Esophagus muscularis mucosa (tissue), 4 donors: ENCODE measurements around the gene SLC6A11.

Experiments used
- EP300 ChIP-seq: sonication (generic); formaldehyde crosslinking; IDR thresholded peaks from one replicate; pipeline ENCODE4 v1.6.1; 2017; ENCODE audit warnings: antibody characterized with exemption
- POLR2A ChIP-seq: fragments of 450-650 bp; IDR thresholded peaks from one replicate; pipeline ENCODE4 v1.6.1; 2017; ENCODE audit warnings: antibody characterized with exemption, moderate library complexity, mild to moderate bottlenecking, low read depth
- POLR2AphosphoS5 ChIP-seq, 2 donors: sonication (generic); formaldehyde crosslinking; IDR thresholded peaks; one replicate each; pipeline ENCODE4 v1.6.1; 2017; ENCODE audit warnings: antibody characterized with exemption in 2 of 2
- TF ChIP-seq, protein P1 (sequence below), 3 experiments: fragments of 200-600 bp in 2 of 3; fragments of 450-650 bp in 1 of 3; sonication (generic) in 2 of 3; IDR thresholded peaks; one replicate each; pipeline ENCODE4 v1.5.1; 2017 to 2019; ENCODE audit warnings: antibody characterized with exemption in 3 of 3, mild to moderate bottlenecking in 2 of 3, moderate library complexity in 1 of 3

DNA sequence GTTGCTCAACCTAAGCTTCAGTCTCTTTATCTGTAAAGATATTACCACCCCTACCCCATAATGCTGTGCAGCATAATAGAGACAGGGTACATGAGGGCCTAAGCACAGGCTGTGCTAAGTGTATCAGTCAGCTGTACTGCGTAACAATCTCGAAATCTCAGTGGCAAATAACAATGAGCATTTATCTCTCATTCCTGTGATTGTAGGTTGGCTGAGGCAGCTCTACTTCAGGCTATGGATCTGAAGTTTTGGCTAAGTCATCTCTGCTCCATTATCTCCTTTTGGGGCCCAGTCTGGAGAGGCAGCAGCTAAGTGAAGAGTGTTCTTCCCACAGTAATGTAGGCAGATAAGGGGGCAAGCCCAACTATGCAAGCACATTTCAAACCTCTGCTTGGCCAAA, 7.1 kb upstream of the SLC6A11 start:
- TF ChIP-seq, protein P1, sequence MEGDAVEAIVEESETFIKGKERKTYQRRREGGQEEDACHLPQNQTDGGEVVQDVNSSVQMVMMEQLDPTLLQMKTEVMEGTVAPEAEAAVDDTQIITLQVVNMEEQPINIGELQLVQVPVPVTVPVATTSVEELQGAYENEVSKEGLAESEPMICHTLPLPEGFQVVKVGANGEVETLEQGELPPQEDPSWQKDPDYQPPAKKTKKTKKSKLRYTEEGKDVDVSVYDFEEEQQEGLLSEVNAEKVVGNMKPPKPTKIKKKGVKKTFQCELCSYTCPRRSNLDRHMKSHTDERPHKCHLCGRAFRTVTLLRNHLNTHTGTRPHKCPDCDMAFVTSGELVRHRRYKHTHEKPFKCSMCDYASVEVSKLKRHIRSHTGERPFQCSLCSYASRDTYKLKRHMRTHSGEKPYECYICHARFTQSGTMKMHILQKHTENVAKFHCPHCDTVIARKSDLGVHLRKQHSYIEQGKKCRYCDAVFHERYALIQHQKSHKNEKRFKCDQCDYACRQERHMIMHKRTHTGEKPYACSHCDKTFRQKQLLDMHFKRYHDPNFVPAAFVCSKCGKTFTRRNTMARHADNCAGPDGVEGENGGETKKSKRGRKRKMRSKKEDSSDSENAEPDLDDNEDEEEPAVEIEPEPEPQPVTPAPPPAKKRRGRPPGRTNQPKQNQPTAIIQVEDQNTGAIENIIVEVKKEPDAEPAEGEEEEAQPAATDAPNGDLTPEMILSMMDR (IDR thresholded peaks at IDR 0.05), result no peak
- TF ChIP-seq POLR2AphosphoS5 (IDR thresholded peaks at IDR 0.05) (no peak), POLR2A (no peak), EP300 (no peak)
